ENCODE results near the gene GPR18.
A peak's percentile ranks its signal among the peaks of the same experiment; 100 is the strongest.

Gene GPR18

DNA sequence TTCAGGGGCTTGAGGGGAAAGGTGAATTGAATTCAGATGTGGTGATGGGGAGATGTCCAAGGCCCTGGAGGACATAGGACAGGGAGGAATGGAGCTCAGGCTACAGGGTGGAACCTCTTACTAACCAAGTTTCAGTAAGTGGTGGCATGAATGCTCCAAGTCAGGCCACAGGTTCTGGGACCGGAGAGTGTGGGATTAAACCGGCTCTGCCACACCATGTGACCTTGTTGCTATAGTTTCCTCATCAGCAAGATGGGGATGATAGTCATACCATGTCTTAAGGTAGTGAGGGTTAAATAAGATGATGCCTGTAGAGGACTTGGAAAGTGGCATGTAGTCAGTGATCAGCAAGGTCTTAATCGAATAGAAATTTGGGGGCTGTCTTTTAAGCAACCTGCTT is 32.7 kb upstream of the GPR18 start:
- no peak for DNase-seq (ENCODE audit: low spot score)

DNA sequence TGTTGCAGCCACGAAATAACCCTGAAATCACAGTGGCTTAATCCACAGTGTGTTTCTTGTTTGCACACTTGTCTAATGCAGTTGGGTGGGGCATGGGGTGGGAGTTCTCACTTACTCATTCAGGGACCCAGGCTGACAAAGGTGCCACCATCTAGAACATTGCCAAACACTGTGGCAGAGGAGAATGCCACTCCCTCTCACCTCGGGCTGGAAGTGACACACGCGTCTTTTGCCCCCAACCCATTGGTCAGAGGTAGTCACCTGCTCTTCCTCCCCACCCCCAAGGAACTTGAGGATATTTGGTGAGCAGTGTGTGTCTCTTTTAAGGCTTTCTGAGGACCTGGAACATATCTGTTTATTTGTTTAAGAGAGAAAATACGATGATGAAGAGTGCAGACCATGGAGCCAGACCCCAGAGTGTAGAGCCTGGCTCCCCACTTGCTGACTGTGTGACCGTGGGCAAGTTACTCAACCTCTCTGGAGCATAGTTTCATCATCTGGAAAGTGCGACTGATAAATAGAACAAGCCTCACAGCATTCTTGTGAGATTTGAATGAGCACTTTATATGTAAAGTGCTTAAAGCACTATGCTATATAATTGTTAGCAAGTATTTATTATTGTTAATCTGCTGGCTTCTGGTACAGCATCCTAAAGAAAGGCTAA is 31.6 kb upstream of the GPR18 start:
- no peak for DNase-seq (ENCODE audit: low spot score)

DNA sequence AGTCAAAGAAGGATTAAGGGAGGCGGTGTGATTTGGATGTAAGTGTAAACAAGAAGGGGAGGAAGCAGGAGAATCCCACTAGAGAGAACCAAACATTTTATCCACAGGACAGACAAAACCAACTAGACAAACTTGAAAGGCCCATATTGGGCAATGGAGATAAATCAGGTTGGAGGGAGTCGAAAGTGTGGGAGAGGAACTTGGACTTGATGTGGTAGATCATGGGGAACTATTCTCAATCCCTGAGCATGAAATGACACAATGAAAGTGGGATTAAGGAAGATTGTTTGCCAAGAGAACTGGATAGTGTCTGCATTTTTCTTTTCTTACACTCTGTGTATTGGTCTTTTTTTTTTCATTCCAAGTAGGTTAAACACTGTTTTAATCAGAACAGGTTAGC is 31.1 kb upstream of the GPR18 start:
- no peak for DNase-seq (ENCODE audit: low spot score)

DNA sequence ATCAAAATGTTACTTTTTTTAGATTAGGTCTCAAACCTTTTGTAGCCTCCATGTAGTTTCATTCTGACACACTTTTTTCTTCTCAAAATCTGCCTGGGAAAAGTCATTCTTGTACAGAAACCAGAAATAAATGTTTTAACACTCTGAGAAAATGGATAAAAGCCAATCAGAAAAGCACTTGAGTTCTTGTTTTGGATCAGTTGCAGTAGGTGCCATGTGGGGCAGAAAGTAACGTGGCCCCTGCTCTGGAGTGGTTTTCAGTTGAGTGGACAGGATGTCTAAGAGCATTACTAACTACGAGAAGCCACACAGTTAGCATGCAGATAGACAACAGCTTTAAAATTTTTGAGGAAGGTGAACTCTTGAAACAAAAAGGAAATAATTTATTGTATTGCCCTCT is 29.9 kb upstream of the GPR18 start:
- no peak for DNase-seq (ENCODE audit: low spot score)

DNA sequence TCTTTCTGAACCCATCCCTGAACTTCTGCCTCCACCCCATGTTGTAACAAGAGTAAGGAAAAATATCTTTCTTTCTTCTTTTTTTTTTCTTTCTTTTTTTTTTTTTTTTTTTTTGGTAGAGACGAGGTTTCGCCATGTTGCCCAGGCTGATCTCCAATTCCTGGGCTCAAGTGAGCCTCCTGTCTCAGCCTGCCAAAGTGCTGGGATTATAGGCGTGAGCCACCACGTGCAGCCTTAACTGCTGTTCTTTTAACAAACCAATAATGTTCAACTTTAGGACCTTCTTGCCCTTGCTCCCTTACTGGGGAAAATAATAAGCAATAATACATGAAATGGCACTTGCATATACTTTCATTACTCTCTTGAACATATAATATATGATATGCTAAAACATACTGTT is 29.4 kb upstream of the GPR18 start:
- no peak for DNase-seq (ENCODE audit: low spot score)

DNA sequence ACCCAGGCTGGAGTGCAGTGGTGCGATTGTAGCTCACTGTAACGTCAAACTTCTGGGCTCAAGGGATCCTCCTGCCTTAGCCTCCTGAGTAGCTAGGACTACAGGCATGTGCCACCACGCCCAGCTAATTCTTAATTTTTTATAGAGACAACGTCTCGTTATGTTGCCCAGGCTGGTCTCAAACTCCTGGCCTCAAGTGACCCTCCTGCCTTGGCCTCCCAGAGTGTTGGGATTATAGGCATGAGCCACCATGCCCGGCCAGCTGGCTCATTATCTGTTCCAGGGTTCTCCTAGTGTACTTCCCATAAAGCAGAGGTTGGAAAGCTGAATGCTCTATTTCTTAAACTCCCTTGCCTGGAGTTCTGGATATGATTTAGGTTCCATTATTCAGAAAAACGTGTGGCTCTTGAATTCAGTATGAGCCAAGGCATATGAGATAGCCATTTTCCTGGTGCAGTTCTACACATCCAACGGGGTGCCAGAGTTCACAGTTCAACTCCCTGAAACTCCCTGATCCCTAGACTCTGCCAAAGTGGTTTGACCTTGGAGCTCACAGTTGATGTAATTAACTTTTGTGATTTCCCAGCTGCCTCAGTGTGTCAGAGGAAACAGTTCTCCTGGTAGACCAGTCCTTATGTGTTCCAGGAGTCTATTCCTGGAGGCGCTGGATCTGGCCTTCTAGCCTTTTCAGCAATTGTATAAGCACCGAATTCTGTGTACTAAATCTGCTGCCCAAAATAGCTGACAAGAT is 27.4 kb upstream of the GPR18 start:
- no peak for DNase-seq (ENCODE audit: low spot score)

DNA sequence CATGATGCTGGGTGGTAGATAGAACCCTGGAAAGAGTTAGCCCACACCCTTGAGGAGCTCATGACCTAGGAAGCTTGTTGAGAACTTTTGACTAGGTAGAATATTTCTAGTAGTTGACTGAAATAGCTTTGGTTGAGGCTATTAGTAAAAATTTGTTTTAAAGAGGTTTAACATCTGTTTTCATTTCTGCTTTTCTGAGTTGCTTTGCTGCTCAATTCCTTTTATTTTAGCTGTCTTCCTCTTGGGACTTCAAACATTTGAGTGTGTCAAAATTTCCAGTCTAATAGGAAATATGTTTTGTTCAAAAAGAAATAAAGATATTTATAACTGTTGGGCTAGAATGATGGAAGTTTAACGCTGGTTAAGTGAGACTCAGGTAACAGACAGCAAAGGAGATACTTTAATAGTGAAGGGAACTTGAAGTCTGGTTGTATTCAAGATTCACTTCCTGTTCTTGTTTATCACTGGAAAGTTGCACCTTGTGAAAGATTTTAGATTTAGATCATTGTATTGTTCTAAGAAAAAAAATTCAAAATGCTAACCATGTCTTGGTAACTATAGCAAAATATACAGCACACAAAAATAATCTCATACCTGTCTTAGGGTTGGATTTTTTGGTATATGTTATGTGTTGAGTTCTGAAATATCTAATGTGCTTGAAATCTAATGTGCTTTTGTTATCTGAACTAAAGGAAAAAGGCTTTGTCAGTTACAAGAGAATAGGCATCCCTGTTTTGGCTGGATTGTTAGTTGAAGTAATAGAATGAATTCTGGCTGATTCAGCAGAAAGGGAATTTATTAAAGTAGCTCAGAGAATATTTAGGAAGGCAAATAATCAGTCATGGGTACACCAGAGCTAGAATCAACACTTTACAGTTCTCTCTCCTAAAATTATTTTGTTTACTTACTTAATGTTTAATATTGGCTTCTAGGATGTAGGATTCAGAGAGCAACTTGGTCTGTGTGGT is 24.4 kb upstream of the GPR18 start:
- DNase-seq (ENCODE audit: low spot score): no peak

DNA sequence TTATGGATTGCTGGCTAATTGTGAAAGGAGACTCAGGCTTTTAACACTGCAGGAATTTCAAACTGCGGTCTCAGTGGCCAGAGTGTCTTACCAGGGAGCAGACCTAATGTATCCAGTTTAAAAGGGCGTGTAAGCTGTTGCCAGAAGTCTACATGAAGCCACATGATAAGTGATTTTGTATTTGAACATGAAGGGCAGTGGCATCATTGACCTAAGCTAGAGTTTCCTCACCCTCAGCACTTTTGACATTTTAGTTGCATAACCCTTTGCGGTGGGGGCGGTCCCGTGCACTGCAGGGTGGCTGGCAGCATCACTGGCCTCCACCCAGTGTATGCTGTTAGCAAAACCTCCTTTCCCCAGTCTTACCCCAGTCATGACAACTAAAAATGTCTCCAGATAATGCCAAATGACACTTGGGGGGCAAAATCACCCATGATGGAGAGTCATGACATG is 23.7 kb upstream of the GPR18 start:
- DNase-seq (ENCODE audit: low spot score): no peak

DNA sequence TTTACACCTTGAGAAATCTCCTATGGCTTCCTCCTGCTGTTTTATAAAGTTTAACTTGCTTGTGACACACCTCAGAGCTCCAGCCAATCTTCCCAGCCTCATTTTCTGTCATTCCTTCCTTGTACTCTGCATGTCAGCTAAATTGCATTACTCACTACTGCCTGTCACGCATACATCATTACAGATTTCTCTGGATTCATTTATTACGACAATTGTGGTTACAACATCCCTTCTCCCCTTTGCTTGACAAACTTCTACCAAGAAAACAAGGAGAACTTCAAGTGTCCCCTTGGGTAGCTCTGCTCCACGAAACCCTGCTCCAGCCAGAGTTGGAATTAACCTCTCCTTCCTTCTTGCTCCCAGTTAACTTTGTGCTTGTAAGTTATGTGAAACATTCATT is 22.0 kb upstream of the GPR18 start:
- DNase-seq (ENCODE audit: low spot score): no peak

DNA sequence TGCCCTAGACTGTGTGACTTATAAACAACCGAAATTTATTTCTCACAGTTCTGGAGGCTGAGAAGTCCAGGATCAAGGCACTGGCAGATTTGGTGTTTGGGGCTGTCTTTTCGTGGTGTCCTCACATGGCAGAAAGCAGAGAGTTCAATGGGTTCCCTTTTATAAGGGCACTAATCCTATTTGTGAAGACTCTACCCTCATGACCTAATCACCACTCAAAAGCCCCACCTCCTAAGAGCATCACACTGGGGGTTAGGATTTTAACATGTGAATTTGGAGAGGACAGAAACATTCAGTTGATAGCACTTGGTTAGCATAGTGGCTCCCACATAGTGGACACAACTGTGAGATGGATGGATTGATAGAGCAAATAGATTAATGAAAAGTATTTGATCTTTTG is 21.5 kb upstream of the GPR18 start:
- DNase-seq (ENCODE audit: low spot score): no peak

DNA sequence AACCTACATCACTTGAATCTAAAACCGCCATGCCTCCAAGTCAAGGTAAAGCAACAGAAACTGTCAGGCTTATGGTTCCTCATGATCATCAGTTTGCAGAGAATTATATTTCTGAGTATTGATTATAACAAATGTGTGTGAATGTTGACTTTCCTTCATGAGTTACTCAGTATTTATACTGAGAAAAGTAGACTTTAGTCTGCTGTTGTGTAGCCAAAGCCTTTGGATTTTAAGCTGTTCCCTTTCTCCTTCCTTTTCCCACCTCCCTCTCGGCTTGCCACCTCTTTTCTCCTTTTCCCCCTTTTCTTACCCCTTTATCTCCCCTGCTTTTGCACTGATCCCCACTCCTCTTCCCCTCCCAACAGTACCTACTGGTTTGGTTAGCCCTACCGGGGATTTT is 20.7 kb upstream of the GPR18 start:
- DNase-seq (ENCODE audit: low spot score): no peak

DNA sequence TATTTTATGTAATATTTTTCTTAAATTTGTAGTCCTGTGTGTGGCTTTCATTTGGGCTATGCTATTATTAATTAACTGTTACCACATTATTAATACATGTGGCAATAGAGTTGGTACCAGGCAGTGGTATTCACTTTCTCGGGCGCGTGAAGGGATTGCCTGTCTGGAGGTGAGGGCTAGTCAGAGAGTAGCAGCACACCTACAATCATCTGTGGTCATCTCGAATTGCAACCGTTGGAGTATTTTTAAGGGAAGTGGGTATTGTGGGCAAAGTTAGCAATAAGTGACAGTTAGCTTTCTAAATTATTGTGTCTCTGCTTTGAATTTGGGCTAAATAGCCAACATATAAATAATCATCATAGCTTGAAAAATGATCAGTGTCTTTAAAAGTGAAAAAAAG is 20.0 kb upstream of the GPR18 start:
- DNase-seq (ENCODE audit: low spot score): no peak

DNA sequence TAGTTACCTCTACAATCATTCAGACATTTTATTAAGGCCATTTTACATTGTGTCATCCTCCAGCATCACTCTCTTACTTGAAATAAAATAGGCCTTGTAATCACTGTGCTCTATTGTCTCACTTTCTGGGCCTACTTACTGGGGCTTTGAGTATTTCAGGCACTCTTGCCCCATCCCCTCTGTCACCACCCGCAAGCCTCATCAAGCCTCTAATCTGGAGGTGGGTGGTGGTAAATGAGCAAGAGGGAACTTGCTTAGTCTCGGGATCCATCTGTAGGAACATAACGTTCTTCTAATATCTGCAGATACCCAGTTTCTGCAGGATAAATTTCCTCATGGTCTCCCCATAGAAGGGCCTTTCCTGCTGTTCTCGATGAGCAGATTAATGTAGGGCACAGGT is 19.4 kb upstream of the GPR18 start:
- DNase-seq (ENCODE audit: low spot score): no peak

DNA sequence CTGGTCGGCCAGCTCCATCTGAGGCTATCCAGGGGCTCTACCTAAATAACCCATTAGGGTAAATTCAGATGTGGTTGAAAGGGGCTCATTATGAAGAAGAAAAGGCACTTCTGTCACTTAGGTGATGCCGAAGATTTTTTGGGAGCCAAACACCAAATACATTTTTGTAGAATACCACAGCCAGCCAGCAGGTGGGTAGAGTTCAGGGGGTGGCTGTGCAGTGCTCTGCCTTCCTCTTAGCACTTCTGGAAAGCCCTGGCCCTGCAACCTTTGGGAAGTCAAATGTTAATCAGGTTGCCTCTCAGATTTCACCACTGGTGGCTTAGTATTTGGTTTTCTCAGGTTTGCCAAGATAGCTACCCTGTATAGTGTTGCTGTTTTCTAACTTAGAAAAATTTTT is 18.5 kb upstream of the GPR18 start:
- DNase-seq (ENCODE audit: low spot score): no peak

DNA sequence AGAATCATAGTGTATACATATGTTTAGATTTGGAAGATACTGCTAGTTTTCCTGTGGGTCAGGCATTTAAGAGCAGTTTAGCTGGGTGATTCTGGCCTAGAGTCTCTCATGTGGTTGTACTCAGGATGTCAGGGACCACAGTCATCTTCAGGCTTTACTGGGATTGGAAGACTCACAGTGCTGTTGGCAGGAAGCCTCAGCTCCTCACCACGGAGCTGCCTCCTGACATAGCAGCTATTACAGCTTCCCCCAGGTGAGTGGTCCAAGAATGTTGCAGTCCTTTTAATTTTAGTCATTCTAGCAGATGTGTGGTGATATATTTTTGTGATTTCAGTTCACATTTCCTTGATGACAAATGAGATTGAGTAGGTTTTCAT is 16.9 kb upstream of the GPR18 start:
- no peak for DNase-seq (ENCODE audit: low spot score)

DNA sequence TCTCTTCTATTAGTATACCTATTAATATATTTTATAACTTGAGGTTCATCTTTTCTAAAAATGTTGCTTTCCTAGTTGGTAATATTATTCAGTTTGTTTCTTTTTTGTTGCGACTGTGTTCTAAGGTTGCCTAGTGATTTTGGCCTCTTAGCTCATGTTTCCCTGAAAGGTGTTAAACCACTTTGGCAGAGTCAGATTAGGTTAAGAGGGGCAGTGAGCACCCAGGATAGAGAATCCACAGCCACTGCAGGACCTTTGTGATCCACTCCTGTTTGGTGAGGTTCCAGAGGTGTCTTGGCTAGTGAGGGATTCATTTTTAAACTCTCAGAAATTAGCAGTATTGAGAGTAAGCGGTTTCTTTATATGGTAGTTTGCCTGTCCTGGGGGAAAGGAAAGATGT is 14.9 kb upstream of the GPR18 start:
- no peak for DNase-seq (ENCODE audit: low spot score)

DNA sequence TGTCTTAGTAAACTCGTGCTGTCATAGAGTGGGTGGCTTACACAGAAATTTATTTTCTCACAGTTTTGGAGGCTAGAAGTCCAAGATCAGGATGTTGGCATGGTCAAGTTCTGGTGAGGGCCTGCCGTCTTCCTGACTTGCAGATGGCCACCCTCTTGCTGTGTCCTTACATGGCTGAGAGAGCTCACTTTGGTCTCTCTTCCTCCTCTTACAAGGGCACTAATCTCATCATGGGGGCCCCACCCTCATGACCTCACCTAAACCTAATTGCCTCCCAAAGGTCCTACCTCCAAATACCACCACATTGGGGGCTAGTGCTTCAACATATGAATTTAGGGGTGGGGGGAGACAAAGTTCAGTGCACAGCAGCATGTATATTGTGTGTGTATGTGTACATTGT is 14.3 kb upstream of the GPR18 start:
- no peak for DNase-seq (ENCODE audit: low spot score)

DNA sequence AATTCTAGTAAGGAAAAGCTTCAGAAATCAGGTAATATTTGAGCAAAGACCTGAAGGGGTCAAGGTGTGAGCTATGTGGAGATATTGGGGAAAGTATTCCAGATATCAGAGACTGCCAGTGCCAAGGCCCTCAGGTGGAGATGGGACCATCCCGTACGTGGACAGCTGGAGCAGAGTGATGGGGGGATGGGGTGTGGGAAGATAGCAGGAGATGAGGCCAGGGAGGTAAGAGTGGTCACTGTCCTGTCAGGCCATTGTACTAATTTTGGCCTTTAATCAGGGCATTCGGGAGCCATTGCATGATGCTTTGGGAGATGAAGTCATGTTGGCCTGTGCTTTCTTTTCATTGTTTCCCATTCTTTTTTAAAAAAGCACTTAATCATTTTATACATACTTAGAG is 13.1 kb upstream of the GPR18 start:
- no peak for DNase-seq (ENCODE audit: low spot score)

DNA sequence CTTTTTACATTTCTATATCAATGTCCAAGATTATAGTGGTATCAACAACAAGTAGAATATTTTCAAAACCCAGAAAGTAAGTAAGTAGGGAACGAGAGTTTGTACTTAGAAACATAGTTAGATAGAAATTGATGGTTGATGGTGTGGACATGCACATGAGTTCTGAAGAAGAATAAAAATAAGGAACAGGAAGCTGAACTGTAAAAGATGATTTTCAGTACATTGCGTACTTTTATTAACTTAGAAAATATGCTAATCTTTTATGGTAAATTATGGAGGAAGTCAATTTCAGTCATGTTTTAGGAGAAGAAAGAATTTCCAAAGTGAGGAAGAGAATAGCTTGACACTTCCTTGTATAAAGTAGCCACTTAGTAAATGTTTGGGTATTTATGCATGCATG is 12.3 kb upstream of the GPR18 start:
- DNase-seq (ENCODE audit: low spot score): no peak

DNA sequence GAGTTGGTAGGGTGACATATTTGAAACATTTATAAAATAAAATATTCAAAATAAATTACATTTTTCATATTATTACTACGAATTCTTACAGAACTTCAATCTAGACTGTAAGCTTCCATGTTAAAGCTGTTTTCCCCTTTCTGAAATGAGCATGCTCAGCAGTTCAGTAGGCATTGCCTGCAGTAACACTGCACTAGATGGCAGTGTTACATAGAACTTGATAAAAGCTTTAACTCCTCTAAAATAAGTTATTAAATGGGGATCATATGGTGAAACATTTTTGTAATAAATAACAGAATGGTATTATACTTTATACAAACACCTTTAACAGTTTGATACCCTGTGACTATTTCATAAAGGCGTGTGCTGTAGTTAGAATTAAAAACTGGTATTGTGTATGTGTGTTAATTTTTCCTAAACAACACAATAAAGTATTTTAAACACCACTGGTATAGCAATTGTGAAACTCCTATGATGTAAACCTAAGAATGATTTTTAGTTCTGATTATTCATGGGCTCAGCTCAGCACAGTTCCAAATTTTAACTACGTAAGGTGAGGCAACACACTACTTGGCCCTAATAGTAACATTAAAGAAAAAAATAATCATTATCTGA is 11.6 kb upstream of the GPR18 start:
- peak; percentile 63 for DNase-seq (ENCODE audit: low spot score)

DNA sequence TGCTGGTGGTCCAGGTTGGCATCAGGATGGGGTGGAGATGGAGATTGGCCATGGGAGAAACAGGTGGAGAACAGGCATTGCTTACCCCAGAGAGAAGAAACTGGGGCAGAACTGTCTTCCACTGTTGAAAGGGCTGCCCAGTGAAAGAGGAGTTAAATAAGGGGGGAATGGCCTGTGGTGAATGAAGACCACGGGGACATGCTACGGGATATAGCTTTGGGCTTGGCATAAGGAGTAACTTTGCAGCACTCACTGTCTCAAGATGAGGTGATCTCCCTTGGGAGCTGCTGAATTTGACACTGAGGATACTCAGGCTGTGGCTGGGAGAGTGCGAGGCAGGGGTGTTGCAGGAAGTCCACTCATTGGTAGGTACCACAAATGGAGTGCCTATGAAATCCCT is 10.6 kb upstream of the GPR18 start:
- no peak for DNase-seq (ENCODE audit: low spot score)

DNA sequence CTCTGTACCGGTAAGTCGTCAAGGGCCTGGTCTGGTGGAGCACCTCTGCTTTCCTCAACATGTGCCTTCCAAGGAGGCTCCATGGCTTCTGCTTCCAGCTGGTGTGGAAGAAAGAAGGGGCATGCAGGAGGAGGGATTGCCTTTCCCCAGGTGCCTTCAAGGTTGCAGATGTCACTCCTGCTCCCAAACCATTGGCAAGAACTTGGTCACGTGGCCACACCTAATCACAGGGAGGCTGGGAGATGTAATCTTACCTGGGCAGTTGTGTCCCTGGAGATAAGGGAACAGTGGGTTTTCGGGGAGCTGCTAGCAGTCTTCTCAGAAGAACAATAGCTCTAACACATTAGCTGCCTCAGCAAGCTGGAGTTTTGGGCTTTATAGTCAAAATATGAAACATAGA is 9.7 kb upstream of the GPR18 start:
- peak; percentile 10 for DNase-seq (ENCODE audit: low spot score)

Measured in hematopoietic multipotent progenitor cell treated with erythropoietin and hydrocortisone succinate and interleukin-3 and kit ligand, for 15 days (in vitro differentiated cells).